ENCODE results near the gene CSNK1E. TPM values are rescaled to one million over a fixed set of nuclear protein-coding genes. Genes with fewer than 3 reads are reported as not detected.

The CSNK1E gene
- total RNA-seq, 1 experiment from 2014 or later: 193 TPM

- H3K79me2 ChIP-seq (ENCODE audit: low read length): no peaks in the 10 kb centered on the region
- H3K4me2 ChIP-seq (ENCODE audit: low read depth, low read length, poor library complexity, severe bottlenecking): no peak overlapping the region
- H4K20me1 ChIP-seq (ENCODE audit: insufficient read depth, low read depth, low read length): 0 out of 2 replicates have a peak, but pooled peaks cover 3% of the 10 kb centered on the region
- no peak overlapping the region for H2AFZ ChIP-seq (ENCODE audit: low read length)
- no peaks in the 10 kb centered on the region for H3K4me1 ChIP-seq (ENCODE audit: low read length)
- no peaks in the 10 kb centered on the region for H3K9me2 ChIP-seq (replicated peaks; ENCODE audit: insufficient read depth, low read length)
- no peak overlapping the region for H3K27ac ChIP-seq (ENCODE audit: low read length)
- H3K9ac ChIP-seq (ENCODE audit: low read length): no peak overlapping the region
- no peaks in the 10 kb centered on the region for H3K9me3 ChIP-seq (ENCODE audit: low read length)
- no peaks in the 10 kb centered on the region for H3K27me3 ChIP-seq (ENCODE audit: low read length)
- no peaks in the 10 kb centered on the region; the same call in 1 of the 2 replicates for H3K36me3 ChIP-seq (ENCODE audit: insufficient read depth, low read length)
- no peak for DNase-seq
- no peak overlapping the region for H3K4me3 ChIP-seq (ENCODE audit: low read length)
These were observed 27.6 kb downstream of the CSNK1E start for GRCh38 chr22:38289583-38290082.

GRCh38 chr22:38286915-38287669 is 30.1 kb downstream of the CSNK1E start:
- H3K4me1 ChIP-seq (ENCODE audit: low read length): no peaks in the 10 kb centered on the region
- H3K9me3 ChIP-seq (ENCODE audit: low read length): no peaks in the 10 kb centered on the region
- no peaks in the 10 kb centered on the region; the same call in 1 of the 2 replicates for H3K36me3 ChIP-seq (ENCODE audit: insufficient read depth, low read length)
- H2AFZ ChIP-seq (ENCODE audit: low read length): no peak overlapping the region
- no peaks in the 10 kb centered on the region for H3K27me3 ChIP-seq (ENCODE audit: low read length)
- no peak overlapping the region for H3K9ac ChIP-seq (ENCODE audit: low read length)
- H3K4me3 ChIP-seq (ENCODE audit: low read length): no peak overlapping the region
- H3K79me2 ChIP-seq (ENCODE audit: low read length): no peaks in the 10 kb centered on the region
- H3K4me2 ChIP-seq (ENCODE audit: low read depth, low read length, poor library complexity, severe bottlenecking): no peak overlapping the region
- H3K9me2 ChIP-seq (replicated peaks; ENCODE audit: insufficient read depth, low read length): no peaks in the 10 kb centered on the region
- no peak overlapping the region for H3K27ac ChIP-seq (ENCODE audit: low read length)
- no peak for DNase-seq
- H4K20me1 ChIP-seq (ENCODE audit: insufficient read depth, low read depth, low read length): no peaks in the 10 kb centered on the region

- Histone ChIP-seq H3K36me3 (ENCODE audit: insufficient read depth, low read length) (no peaks in the 10 kb centered on the region), H4K20me1 (ENCODE audit: insufficient read depth, low read depth, low read length) (no peaks in the 10 kb centered on the region), H3K4me2 (ENCODE audit: low read depth, low read length, poor library complexity, severe bottlenecking) (no peak overlapping the region), H3K9me3 (ENCODE audit: low read length) (no peaks in the 10 kb centered on the region), H3K9me2 (replicated peaks; ENCODE audit: insufficient read depth, low read length) (no peaks in the 10 kb centered on the region), H2AFZ (ENCODE audit: low read length) (no peak overlapping the region), H3K9ac (ENCODE audit: low read length) (no peak overlapping the region), H3K27me3 (ENCODE audit: low read length) (no peaks in the 10 kb centered on the region), H3K4me3 (ENCODE audit: low read length) (no peak overlapping the region), H3K4me1 (ENCODE audit: low read length) (no peaks in the 10 kb centered on the region), H3K27ac (ENCODE audit: low read length) (no peak overlapping the region), H3K79me2 (ENCODE audit: low read length) (no peaks in the 10 kb centered on the region)
- DNase-seq: no peak
These were observed 32.2 kb downstream of the CSNK1E start for GRCh38 chr22:38285018-38285417.

- Histone ChIP-seq H3K4me2 (ENCODE audit: low read depth, low read length, poor library complexity, severe bottlenecking) (no peak overlapping the region), H3K9me2 (replicated peaks; ENCODE audit: insufficient read depth, low read length) (no peaks in the 10 kb centered on the region), H3K9ac (ENCODE audit: low read length) (no peak overlapping the region), H3K4me3 (ENCODE audit: low read length) (no peak overlapping the region), H3K9me3 (ENCODE audit: low read length) (no peaks in the 10 kb centered on the region), H3K27ac (ENCODE audit: low read length) (no peak overlapping the region), H2AFZ (ENCODE audit: low read length) (no peak overlapping the region), H3K79me2 (ENCODE audit: low read length) (no peaks in the 10 kb centered on the region), H3K27me3 (ENCODE audit: low read length) (no peaks in the 10 kb centered on the region), H4K20me1 (ENCODE audit: insufficient read depth, low read depth, low read length) (no peaks in the 10 kb centered on the region), H3K4me1 (ENCODE audit: low read length) (no peaks in the 10 kb centered on the region), H3K36me3 (ENCODE audit: insufficient read depth, low read length) (no peaks in the 10 kb centered on the region)
- no peak for DNase-seq
These were observed 33.2 kb downstream of the CSNK1E start for GRCh38 chr22:38284042-38284402.

GRCh38 chr22:38282397-38282796 is 34.8 kb downstream of the CSNK1E start:
- Histone ChIP-seq H4K20me1 (ENCODE audit: insufficient read depth, low read depth, low read length) (no peaks in the 10 kb centered on the region), H3K4me2 (ENCODE audit: low read depth, low read length, poor library complexity, severe bottlenecking) (no peak overlapping the region), H3K9ac (ENCODE audit: low read length) (no peak overlapping the region), H3K27me3 (ENCODE audit: low read length) (no peaks in the 10 kb centered on the region), H3K36me3 (ENCODE audit: insufficient read depth, low read length) (no peaks in the 10 kb centered on the region), H3K4me1 (ENCODE audit: low read length) (no peaks in the 10 kb centered on the region), H3K9me2 (replicated peaks; ENCODE audit: insufficient read depth, low read length) (no peaks in the 10 kb centered on the region), H3K79me2 (ENCODE audit: low read length) (no peaks in the 10 kb centered on the region), H3K9me3 (ENCODE audit: low read length) (no peaks in the 10 kb centered on the region), H3K4me3 (ENCODE audit: low read length) (no peak overlapping the region), H3K27ac (ENCODE audit: low read length) (no peak overlapping the region), H2AFZ (ENCODE audit: low read length) (no peak overlapping the region)
- DNase-seq: no peak

- Histone ChIP-seq H3K27me3 (ENCODE audit: low read length) (no peaks in the 10 kb centered on the region), H3K9ac (ENCODE audit: low read length) (0 out of 2 replicates have a peak overlapping the region, but pooled peaks have one; percentile 5), H3K4me2 (ENCODE audit: low read depth, low read length, poor library complexity, severe bottlenecking) (no peak overlapping the region), H3K4me3 (ENCODE audit: low read length) (no peak overlapping the region), H3K9me3 (ENCODE audit: low read length) (no peaks in the 10 kb centered on the region), H4K20me1 (ENCODE audit: insufficient read depth, low read depth, low read length) (peaks cover 12% of the 10 kb centered on the region), H3K36me3 (ENCODE audit: insufficient read depth, low read length) (no peaks in the 10 kb centered on the region), H3K27ac (ENCODE audit: low read length) (no peak overlapping the region; the same call in 1 of the 2 replicates), H3K79me2 (ENCODE audit: low read length) (peaks cover 3% of the 10 kb centered on the region; the same call in 1 of the 2 replicates), H3K9me2 (replicated peaks; ENCODE audit: insufficient read depth, low read length) (no peaks in the 10 kb centered on the region), H2AFZ (ENCODE audit: low read length) (no peak overlapping the region; the same call in 1 of the 2 replicates), H3K4me1 (ENCODE audit: low read length) (peaks cover 29% of the 10 kb centered on the region)
- no peak for DNase-seq
These were observed 41.1 kb downstream of the CSNK1E start for GRCh38 chr22:38276166-38276565.

GRCh38 chr22:38273135-38273826 is 44.0 kb downstream of the CSNK1E start:
- peaks cover 25% of the 10 kb centered on the region for H4K20me1 ChIP-seq (ENCODE audit: insufficient read depth, low read depth, low read length)
- no peaks in the 10 kb centered on the region for H3K36me3 ChIP-seq (ENCODE audit: insufficient read depth, low read length)
- H3K27ac ChIP-seq (ENCODE audit: low read length): no peak overlapping the region
- H3K9ac ChIP-seq (ENCODE audit: low read length): peak overlapping the region; percentile 74
- peaks cover 29% of the 10 kb centered on the region for H3K4me1 ChIP-seq (ENCODE audit: low read length)
- DNase-seq: no peak
- no peaks in the 10 kb centered on the region for H3K9me3 ChIP-seq (ENCODE audit: low read length)
- no peaks in the 10 kb centered on the region for H3K9me2 ChIP-seq (replicated peaks; ENCODE audit: insufficient read depth, low read length)
- H3K4me3 ChIP-seq (ENCODE audit: low read length): peak overlapping the region; percentile 76
- no peaks in the 10 kb centered on the region for H3K27me3 ChIP-seq (ENCODE audit: low read length)
- peaks cover 3% of the 10 kb centered on the region; the same call in 1 of the 2 replicates for H3K79me2 ChIP-seq (ENCODE audit: low read length)
- H3K4me2 ChIP-seq (ENCODE audit: low read depth, low read length, poor library complexity, severe bottlenecking): peak overlapping the region; percentile 92
- peak overlapping the region; percentile 99 for H2AFZ ChIP-seq (ENCODE audit: low read length)

- H3K9me3 ChIP-seq (ENCODE audit: low read length): no peaks in the 10 kb centered on the region
- peak within 1 kb of the TSS; percentile 99 for H2AFZ ChIP-seq (ENCODE audit: low read length)
- H4K20me1 ChIP-seq (ENCODE audit: insufficient read depth, low read depth, low read length): peaks cover 28% of the 10 kb centered on the region
- H3K9ac ChIP-seq (ENCODE audit: low read length): peak within 1 kb of the TSS; percentile 74
- no peaks in the 10 kb centered on the region for H3K36me3 ChIP-seq (ENCODE audit: insufficient read depth, low read length)
- no peak within 1 kb of the TSS for H3K27ac ChIP-seq (ENCODE audit: low read length)
- H3K4me2 ChIP-seq (ENCODE audit: low read depth, low read length, poor library complexity, severe bottlenecking): peak within 1 kb of the TSS; percentile 92
- H3K9me2 ChIP-seq (replicated peaks; ENCODE audit: insufficient read depth, low read length): no peaks in the 10 kb centered on the region
- H3K4me3 ChIP-seq (ENCODE audit: low read length): peak within 1 kb of the TSS; percentile 76
- H3K27me3 ChIP-seq (ENCODE audit: low read length): no peaks in the 10 kb centered on the region
- peak; percentile 89 for DNase-seq
- peaks cover 29% of the 10 kb centered on the region for H3K4me1 ChIP-seq (ENCODE audit: low read length)
- peaks cover 6% of the 10 kb centered on the region for H3K79me2 ChIP-seq (ENCODE audit: low read length)
These were observed 44.7 kb downstream of the CSNK1E start, which contains the start of gene TMEM184B for GRCh38 chr22:38272373-38273134. Gene TMEM184B, minus strand, starts transcription at chr22:38273010. Its CDS starts 25,049 bp downstream, at chr22:38247961.
